NCI-H460 (cell line): ENCODE measurements around the gene ZNF423. TPM values are rescaled to one million over a fixed set of nuclear protein-coding genes. Genes with fewer than 3 reads are reported as not detected.

ENCODE experiments used
- DNase-seq: peaks from one replicate; pipeline ENCODE4 v3.0.0-alpha.2; 2016; ENCODE audit warnings: low read depth; ENCODE audit errors: extremely low read depth
- total RNA-seq: library from RNA; depleted of rRNA; stranded (reverse); fragments of >200 nt; shearing (Covaris generic); gene quantifications from 2 replicates; pipeline ENCODE4 v1.2.3, GENCODE V29; 2014

Gene ZNF423
- total RNA-seq, 1 experiment from 2014 or later = not detected

GRCh38 chr16:49850558-49851467 is 5.1 kb downstream of the ZNF423 start:
- DNase-seq = no peak

- DNase-seq = no peak
Measured at GRCh38 chr16:49849754-49850108, 6.2 kb downstream of the ZNF423 start.

GRCh38 chr16:49849037-49849753 is 6.7 kb downstream of the ZNF423 start:
- DNase-seq = no peak

- no peak for DNase-seq
Measured at GRCh38 chr16:49848530-49848929, 7.4 kb downstream of the ZNF423 start.

- DNase-seq = no peak
Measured at GRCh38 chr16:49846800-49847199, 9.1 kb downstream of the ZNF423 start.

- no peak for DNase-seq
Measured at GRCh38 chr16:49844359-49844758, 11.6 kb downstream of the ZNF423 start.

- no peak for DNase-seq
Measured at GRCh38 chr16:49843758-49844157, 12.2 kb downstream of the ZNF423 start.

- no peak for DNase-seq
Measured at GRCh38 chr16:49842972-49843371, 12.9 kb downstream of the ZNF423 start.

- no peak for DNase-seq
Measured at GRCh38 chr16:49839017-49839825, 16.7 kb downstream of the ZNF423 start.

- DNase-seq = no peak
Measured at GRCh38 chr16:49838441-49839016, 17.4 kb downstream of the ZNF423 start.

GRCh38 chr16:49837688-49838410 is 18.1 kb downstream of the ZNF423 start:
- DNase-seq = no peak

GRCh38 chr16:49836668-49837067 is 19.2 kb downstream of the ZNF423 start:
- DNase-seq = no peak

GRCh38 chr16:49836218-49836617 is 19.7 kb downstream of the ZNF423 start:
- DNase-seq = no peak

- DNase-seq = no peak
Measured at GRCh38 chr16:49835161-49835777, 20.6 kb downstream of the ZNF423 start.

GRCh38 chr16:49834531-49835151 is 21.3 kb downstream of the ZNF423 start:
- DNase-seq = no peak

- no peak for DNase-seq
Measured at GRCh38 chr16:49833796-49834530, 21.9 kb downstream of the ZNF423 start.

- DNase-seq = no peak
Measured at GRCh38 chr16:49833085-49833484, 22.8 kb downstream of the ZNF423 start.

GRCh38 chr16:49832177-49832576 is 23.7 kb downstream of the ZNF423 start:
- DNase-seq = no peak
